Stimulated activated CD4-positive, alpha-beta T cell treated with anti-CD3 and anti-CD28 coated beads, Interleukin-2, amount 100 ng/mL, for 4 hours (primary cell): ENCODE measurements around the gene ZDHHC19.
A peak's percentile ranks its signal among the peaks of the same experiment; 100 is the strongest.
"Not testable (repeated sequence)": the region's sequence is repeated elsewhere in the genome, so short reads cannot be mapped to it uniquely, and the experiment has no call there.

Source experiments
- DNase-seq: peaks from one replicate; pipeline ENCODE4 v3.0.0-alpha.2; 2020; ENCODE audit warnings: low read depth

ZDHHC19 gene

DNA sequence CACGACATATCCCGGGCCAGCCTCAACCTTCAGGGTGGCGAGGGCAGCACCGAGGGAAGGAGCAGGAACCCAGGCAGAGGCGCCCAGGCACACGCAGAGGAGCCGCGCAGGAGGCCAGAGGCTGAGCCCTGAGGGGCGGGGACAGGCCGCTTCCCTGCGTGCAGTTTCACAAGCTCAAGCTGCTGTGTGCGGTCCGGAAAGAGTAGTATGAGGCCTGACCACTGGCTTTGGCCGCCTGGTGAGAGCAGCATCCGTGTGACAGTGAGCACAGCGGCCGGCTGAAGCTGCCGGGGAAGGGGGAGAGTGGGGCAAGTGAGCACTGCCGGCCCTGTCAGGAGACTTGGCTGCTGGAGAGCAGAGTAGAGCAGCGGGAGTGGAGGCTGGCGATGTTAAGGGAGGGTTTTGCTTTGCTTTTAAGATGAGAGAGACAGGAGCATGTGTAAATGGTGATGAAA lies 8.7 kb downstream of the ZDHHC19 start:
- no peak for DNase-seq

DNA sequence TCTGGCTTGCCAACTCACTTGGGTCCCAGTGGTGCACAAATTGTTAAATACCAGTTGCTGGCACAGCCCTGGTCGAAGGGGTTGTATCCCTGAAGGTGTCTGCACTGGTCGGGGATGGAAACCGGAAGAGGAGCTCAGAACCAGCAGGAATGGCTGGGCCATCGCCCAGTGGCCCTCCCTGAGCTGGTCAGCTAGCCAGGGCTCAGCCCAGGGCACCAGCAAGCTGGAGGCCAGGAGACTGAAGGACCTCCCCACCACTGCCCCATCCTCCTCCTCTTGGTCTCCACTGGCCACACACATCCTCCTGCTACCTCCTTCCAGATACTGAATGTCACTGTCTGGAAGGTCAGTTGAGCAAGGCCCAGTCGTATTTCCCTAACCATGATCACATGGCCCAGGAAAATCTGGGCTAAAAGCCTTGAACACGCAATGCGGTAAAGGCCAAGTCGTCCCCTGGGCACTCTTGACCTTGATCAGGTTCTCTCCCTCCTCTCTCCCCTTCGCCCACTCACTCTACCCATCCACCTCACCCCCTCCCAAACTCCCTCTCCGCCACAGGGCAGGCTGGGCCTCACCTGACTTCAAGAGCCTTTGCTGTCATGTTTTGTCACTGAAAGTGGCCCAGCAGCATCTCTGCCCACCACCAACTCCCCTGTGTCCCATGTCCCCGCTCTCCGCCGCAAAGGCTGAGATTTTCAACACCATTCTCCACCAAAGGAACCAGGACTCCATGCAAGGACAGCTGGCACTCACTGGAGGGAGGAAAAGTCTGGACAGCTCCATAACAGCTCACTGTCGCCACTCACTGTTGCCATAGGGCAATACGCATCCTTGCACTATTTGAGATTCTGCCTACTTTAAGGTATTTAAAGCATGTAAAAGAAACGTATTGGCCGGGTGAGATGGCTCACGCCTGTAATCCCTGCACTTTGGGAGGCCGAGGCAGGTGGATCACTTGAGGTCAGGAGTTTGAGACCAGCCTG lies 12.1 kb downstream of the ZDHHC19 start:
- DNase-seq, result no peak

DNA sequence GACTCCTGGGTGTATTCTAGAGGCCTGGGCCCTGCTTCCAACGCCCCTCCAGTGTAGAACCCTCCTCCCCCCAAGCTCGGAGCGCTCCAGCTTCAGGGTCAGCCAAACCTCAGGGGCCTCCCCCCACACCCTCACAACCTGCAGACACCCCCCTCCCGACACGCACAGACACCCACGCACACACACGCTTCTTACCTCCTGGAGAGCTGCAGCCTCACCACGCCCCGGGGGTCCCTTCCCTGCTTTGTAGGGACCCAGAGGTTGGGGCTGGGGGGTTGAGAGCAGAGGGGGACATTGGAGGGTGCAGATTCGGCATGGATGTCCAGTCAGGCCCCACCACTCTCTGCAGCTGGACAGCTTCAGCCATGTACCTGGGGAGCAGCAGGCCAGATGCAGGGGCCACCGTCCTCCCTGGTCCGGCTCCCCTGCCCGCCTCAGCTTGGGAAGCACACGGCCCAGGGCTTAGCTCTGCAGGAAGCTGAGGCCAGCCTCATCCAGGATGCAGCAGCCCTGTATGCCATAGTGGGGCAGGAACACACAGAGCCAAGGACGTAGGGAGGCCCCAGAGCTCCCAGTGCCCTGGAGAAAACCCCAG lies 13.0 kb downstream of the ZDHHC19 start:
- no peak for DNase-seq

DNA sequence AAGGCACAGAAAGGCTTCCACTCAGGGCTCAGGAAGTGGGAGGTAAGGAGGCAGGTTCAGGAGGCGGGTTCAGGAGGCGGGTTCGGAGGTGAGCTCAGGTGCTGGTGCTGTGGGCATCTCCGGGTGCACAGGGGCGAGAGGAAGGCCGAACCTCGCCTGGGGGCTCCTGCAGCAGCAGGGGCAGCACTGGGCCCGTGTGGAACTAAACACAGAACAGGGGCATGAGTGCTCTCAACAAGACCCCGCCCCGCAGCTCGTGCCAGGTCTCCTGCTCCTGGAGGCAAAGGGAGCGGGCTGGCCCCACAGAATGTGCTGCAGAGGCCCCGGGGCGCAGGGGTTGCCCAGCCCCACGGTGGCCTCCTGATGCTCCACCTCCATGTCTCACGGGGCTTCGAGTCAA lies 13.7 kb downstream of the ZDHHC19 start:
- DNase-seq, result no peak

DNA sequence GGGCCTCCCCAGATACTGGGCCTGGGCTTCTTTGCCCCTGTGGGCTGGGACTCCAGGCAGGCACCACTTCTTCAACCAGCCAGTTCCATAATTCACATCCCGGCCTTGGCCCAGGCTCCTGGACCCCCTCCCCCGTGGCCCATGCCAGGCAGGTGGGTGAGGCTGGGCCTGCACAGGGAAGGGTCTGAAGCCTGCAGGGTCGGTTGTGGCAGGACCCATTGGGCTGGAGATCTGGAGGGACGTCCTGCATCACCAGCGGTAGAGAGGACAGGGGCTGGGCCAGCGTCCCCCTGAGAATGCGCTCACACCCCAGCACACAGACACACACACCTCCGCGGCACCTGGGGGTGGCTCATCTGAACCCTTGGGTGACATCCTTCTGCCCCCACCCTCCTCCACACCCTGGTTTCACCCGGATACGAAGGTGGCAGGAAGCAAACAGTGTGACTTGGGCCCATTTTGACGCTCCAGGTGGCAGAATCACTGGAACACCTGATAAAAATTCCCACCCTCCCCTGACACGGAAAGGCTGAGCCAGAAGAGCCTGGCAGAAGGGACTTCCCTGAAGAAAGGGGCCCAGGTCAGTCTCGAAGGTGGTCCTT lies 15.4 kb downstream of the ZDHHC19 start:
- DNase-seq, result no peak

DNA sequence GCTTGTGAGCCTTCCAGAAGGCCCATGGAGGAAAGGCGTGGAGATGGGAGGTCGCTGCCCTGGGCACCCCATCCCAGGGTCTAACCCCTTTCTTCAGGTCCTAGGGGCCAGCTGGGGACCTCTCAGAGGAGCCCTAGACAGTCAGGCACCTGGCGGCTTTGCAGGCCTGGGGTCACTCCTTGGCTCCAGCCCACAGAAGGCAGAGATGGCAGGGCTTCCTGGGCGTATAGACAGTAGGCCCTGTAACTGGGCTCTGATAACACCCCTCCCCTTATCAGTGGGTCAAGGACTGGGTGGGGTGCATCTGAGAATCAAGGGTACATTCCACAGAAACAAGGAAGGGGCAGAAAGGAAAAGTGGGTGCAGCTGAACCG lies 16.7 kb downstream of the ZDHHC19 start:
- DNase-seq, result no peak

DNA sequence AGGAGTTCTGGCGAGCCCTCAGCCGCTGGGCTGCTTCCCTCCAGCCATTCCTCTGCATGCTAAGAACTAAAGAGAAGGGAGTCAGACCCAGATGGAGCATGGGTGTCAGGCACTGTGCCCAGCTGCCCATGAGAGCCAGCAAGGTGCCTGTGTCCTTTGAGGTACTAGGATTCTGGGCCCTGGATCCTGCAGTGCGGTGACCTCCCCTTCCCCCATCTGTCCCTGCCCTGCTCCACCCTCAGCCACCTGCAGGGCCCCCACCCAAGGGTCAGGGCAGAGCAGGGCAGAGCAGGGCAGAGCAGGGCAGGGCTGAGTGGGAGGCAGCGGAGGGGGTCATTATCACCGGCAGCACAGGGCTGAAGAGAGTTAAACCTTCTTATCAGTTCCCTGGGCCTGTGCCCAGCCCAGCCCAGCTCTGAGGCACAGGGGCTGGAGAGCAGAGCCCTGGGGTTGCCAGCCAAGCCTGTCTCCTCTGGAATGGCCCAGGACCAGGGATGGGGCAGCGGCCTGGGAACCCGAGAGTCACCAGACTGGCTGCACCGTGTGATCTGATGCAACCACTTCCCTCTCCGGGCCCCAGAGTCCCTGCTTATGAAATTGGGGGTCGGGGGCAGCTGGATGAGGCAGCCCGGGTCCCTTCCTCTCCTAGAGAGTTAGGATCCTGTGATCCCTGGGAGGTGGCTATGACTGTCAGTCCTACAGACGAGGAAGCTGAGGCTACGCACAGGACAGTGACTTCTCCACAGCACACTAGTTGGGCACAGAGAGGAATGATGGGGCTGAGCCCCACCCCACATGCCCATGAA lies 17.3 kb downstream of the ZDHHC19 start:
- DNase-seq, result no peak

DNA sequence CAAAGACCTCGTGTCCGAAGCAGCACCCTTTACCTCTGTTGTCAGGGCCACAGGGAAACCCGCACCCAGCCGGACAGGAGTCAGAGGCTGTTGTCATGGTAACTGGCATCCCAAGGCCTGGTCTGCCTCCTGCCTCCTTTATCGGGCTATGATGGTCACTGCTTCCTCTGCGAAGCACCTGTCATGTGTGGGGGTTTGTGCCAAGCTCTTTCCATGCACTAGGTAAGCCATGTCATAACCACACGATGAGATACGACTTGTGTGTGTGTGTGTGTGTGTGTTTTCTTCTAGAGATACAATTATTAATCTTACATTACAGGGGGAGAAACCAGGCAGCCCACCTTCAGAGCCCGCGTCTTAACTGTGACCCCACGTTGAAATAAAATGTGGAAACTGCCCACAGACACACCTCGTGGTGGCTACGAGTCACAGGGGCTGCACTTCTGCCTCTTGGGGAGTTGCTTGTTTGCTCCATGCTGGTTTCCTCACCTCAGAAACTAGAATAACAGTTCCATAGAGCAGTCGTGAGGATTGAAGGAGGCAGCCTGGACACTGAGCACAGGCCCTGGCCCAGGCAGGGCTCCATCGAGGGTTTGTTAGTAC lies 18.0 kb downstream of the ZDHHC19 start:
- no peak for DNase-seq

DNA sequence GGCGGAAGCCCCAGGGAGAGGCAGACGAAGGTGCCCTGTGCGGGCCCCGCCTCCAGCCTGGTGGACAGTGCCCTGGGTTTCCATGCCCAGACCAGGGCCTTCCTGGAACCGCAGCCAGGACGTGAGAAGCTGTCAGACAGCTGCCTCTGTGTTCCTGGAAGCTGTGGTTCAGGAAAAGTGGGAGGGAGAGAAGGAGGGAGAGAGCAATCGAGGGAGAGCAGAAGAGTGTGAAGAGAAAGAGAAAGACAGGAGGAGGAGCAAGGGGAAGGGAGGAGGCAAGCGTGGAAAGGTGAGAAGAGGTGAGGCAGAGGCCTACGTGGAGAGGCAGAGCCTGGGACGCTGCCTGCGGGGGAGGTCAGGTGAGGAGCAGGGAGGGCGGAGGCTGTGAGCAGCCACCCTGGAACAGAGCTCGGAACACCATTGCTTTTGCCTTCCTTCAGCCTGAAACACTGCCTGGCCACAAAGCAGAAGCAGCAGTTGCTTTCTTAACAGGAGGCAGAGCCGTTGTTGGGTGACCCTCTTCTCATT lies 18.6 kb downstream of the ZDHHC19 start:
- no peak for DNase-seq

DNA sequence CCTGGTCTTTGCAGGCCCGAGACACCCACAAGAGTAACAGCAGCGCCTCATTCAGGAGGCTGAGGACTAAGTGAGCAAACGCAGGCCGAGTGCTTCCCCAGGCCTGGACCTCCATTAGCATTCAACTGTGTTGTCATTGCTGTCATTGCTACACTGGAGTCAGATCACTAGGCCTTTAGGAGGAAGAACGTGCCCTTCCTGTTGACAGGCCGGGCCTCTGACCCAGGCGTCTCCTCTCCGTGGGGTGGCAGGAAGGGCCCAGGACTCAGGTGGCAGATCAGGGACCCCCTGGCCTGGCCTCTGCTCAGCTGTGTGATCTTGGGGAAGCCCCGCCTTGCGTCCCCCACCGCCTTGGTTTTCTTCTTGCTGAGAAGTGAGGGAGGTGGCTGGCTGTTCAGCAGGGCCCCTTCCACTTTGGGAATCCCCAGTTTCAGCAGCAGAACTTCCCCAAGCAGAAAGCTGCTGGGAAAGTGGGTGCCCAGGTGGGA lies 19.1 kb downstream of the ZDHHC19 start:
- no peak for DNase-seq

DNA sequence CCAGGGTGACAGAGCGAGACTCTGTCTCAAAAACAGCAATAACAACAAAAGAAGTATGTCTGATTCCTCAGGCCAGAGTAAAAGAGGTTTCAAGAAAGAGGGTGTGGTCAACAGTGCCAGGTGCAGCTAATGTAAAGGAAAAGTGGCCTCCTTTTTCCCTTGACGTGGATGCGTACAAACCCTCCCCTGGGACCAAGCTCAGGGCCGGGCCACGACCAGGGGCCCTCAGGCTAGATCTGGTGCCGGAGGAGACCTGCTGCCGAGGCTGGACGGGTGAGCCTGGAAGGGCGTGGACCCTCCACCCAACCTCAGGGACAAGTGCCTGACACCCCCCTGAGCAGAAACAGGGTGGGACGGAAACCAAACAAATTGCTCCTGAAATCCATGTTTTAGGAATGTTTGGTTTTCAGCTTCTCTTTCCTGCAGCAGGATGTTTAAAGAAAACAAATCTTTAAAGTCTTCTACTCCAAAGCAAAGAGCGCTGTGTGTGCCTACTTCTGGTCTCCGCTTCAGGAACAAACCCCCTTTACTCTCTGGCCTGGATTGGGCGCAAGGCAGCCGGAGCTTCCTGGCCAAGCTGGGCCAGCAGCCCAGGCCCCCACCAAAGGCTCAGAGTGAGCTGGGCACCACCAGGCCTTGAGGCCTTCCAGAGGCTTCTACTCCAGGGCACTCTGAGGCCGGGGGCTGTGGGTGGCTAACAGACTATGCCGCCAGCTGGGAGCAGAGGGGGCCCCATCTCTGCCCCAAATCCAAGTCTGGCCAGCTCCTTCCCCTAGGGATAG lies 21.4 kb downstream of the ZDHHC19 start:
- DNase-seq, result no peak

DNA sequence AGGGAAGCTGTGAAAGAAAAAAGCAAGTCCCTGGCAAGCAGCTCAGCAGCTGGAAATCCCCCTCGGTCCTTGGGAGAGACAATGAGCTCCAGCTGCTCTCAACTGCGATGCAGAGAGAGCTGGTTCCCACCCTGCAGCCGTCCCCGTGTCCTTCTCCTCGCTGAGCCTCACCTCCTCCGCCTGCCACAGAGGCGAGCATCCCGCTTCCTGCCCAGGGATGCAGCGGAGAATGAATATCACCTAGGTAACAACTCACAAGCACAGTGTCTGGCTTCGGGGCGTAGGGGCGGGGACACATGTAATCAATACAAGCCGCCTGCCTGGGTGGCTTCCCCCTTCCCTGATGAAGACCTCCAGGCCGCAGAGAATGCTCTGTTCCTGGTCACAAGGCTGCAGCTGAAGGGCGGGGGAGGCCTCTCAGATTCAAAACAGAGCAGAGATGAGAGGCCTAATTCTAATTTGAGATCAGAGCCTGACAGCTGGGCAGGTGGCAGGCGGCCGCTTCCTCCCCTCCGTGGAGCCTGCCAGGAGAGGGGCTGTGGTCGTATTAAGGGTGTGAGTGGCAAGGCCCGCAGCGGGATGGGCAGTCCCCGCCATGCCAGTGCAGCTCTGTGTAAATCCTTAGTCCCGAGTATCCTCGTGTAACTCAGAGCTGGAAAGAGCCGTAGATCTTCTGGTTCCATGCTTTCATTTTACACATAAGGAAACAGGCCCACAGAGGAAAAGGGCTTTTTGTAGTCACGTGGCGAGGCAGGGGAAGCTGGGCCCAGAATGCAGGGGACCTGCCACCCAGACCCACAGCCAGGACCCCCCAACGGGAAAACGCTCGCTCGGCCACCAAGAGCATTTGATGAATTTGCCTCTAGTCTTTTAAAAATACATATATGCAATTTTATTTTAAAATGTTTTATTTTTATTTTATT lies 24.3 kb downstream of the ZDHHC19 start:
- DNase-seq, result no peak

DNA sequence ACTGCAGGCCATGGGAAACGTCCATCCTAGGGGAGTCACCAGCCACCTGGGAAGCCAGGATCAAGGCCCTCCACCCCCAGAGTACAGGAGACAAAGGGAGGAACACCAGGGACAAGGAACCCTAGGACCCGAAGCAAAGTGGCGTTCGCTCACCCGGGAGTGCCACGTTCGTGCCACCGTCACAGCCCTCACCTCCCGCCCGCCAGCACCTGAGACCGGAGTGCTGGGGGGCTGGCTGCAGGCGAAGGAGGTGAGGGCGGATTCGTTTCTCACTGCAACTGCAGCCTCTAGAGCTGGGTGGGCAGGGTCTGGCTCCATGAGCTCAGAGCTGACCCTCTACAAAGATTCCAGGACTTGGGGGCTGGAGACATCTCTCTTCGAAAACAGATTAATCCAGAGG lies 26.3 kb downstream of the ZDHHC19 start:
- DNase-seq, result no peak

DNA sequence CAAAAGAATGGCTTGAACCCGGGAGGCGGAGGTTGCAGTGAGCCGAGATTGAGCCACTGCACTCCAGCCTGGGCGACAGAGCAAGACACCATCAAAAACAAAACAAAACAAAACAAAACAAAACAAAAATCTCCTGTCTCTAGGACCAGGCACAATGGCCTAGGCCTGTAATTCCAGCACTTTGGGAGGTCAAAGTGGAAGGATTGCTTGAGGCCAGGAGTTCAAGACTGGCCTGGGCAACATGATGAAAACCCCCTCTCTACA lies 27.1 kb downstream of the ZDHHC19 start:
- DNase-seq, result not testable (repeated sequence)

DNA sequence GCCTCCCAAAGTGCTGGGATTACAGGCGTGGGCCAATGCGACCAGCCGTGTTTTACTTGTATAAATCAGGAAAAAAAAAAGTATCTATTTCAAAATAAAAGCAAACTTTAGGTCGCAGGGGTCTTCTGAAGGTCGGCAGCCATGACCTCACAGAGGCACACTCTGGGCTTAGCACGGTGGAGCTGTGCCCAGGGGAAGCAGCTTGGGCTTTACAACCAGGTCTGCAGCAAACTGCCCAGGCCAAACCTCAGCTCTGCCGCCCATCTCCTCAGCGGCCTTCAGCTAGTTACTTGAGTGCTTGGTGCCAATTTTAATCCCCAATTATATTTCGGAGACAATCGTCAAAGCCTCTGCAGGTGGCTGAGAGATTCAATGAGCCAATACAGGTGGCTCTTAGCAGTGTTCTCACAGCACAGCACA lies 30.1 kb downstream of the ZDHHC19 start:
- no peak for DNase-seq

DNA sequence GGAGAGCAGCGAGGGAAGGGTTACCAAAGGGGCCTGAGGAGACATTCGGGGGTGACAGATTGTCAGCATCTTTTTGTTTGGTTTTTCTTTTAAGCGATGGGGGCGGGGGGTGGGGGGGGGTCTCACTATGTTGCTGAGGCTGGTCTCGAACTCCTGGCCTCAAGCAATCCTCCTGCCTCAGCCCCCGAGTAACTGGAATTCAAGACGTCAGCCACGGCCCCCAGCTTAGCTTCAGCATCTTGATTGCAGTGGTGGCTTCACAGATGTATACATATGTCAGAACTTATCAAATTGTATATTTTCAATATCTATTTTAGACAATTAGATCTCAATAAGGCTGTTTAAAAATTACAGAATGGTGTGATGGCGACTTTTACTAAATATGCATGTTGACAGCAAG lies 30.9 kb downstream of the ZDHHC19 start:
- no peak for DNase-seq

DNA sequence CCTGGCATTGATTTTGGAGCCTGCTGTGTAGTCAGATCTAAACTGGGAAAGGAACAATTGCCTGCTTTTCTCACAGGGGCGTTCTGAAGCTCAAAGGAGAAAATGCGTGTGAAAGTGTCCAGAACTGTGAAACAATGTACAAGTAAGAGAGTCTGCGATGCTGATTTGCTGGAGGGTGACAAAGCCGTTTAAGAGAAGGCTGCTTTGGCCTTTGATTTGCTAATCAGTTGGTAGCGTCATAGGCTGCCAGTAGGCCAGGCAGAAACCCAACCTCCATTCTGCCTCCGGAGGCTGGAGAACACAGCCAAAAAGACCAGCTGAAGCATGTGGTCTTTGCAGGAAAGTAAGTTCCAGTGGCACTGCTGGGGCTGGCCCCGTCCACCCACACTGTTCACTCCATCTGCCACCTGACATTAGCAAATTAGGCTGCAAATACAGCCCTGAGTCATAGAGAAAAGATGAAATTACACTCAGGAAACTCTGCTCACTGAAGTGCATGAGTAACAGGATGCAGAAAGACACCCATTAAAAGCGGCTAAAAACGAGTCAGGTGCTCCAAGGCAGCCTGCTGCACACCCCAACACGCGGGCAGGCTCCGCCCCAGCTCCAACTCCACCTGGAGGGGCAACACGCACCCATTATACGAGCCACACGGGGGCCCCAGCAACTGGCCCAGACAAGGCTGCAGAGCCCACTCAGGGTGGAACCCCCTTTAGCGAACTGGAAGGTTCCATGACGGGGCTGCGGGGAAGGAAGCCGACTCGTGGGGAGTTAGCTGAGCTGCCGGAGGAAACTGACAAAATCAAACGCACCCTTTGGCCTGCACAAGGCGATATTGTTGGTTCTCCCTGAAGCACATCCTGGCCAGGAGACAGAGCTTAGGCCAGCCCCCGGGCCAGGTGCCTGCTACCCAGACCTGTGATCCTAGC lies 31.6 kb downstream of the ZDHHC19 start:
- peak; percentile 83 for DNase-seq

DNA sequence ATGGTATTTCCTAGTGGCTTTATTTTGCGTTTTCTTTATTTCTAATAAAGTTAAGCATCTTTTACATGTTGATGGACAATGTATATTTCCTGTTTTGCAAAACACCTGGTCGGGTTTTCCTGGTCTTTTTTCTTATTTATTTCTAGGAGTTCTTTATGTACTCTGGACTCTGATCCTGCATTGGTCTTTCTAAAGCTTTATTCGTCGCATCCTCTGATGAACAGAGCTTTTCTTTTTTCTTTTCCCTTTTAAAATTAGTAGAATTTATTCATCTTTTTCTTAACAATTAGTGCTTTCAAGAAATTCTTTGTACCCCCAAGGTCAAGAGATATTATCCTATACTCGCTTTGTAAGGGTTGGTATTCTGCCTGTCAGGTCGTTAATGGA lies 32.2 kb downstream of the ZDHHC19 start:
- DNase-seq, result no peak

DNA sequence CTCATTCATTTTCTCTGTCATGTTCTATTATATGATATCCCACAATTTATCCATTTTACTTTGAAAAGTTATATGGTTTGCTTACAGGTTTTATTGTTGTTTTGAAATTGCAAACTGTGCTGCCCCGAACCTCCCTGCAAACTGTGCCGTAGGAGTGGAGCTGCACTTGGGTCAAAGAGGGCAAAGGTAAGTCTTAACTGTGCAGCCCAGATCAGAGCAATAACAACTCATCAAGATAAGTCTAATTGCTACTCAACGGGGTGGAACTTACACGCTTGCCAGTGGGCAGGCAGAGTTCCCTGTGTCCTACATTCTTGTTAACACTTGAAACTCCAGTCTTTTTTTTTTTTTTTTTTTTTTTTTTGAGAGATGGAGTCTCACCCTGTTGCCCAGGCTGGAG lies 33.2 kb downstream of the ZDHHC19 start:
- DNase-seq, result no peak
